Measurements from ENCODE around the gene NUFIP2.

- TF ChIP-seq POLR2A (IDR thresholded peaks at IDR 0.05) (no peak), CTCF (IDR thresholded peaks at IDR 0.05) (no peak), POLR2AphosphoS5 (IDR thresholded peaks at IDR 0.05) (no peak)
Measured at GRCh38 chr17:29331708-29332085, 37.7 kb upstream of the NUFIP2 start.

Data from upper lobe of left lung (tissue), 4 donors.